SK-N-MC (cell line): ENCODE data around the gene CAPN1.

ENCODE experiments used
- EZH2 ChIP-seq: fragments of 200-600 bp; sonication (generic); IDR thresholded peaks from one replicate; pipeline ENCODE4 v1.6.1; 2017; ENCODE audit warnings: antibody characterized with exemption
- POLR2AphosphoS5 ChIP-seq: IDR thresholded peaks from 2 replicates; pipeline ENCODE4 v1.6.1; 2012; ENCODE audit warnings: mild to moderate bottlenecking, low read depth, low read length, borderline replicate concordance

- TF ChIP-seq POLR2AphosphoS5 (no peak), EZH2 (no peak)
Observed at GRCh38 chr11:65156926-65157325, 24.8 kb upstream of the CAPN1 start.
